HG03571 (cell line): ENCODE data around the gene RPL10.

Experiments used
- ATAC-seq: cut with Tn5 transposase; IDR thresholded peaks from one replicate; pipeline ENCODE4 v1.9.1; 2021; ENCODE audit not compliant: unreplicated experiment

Gene RPL10

DNA sequence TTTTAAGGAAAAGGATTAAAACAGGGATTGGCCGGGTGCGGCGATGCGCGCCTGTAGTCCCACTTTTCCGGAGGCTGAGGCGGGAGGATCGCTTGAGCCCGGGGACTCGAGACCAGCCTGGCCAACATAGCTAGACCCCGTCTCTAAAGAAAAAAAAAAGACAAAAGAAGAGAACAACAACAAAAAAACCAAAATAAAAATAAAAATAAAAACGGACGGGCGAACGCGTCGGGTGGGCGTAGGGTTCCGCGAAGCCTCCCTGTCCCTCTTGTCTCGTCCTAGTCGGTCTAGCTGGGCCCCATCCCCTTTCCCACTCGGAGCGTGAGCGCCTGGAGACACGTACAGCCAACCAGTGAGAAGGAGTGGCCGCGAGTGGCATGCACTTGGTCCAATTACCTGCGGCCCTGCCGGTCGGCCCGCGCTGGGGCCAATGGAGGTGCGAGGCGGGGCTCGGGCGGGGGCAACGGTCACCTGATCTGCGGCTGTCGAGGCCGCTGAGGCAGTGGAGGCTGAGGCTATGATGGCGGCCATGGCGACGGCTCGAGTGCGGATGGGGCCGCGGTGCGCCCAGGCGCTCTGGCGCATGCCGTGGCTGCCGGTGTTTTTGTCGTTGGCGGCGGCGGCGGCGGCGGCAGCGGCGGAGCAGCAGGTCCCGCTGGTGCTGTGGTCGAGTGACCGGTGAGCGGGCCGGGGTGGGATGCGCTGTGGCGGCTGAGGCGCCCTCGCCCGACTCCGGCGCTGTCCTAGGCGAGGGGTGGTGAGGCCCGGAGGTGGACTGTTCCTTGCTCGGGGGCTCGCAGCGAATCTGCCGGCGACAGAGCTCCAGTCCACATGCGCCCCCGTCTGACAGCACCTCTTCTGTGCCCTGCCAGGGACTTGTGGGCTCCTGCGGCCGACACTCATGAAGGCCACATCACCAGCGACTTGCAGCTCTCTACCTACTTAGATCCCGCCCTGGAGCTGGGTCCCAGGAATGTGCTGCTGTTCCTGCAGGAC, 30.3 kb downstream of the RPL10 start, which contains the start of gene ATP6AP1:
Gene ATP6AP1, plus strand, starts transcription at position 502 of the 996 bp plus-strand sequence. Its CDS starts 16 bp downstream, at position 518.
- ATAC-seq: peak; percentile 96

DNA sequence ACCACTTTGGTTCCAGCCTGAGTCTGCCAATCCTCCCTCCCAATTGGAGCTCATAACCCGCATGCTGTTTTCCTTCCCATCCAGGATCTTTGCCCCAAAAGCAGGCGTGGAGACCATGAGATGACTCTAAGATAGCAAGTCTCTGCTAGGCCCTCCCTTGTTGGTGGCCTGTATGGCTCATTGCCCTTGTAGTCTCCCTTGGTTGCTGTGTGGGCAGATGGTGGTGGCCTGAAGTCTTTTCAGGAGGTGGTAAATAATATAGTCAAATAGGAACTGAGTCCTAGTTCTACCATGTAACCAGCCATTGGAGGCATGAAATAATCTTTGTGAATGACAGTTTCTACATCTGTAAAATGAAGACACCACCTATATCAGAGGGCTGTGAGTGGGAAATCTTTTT, 31.5 kb downstream of the RPL10 start:
- no peak for ATAC-seq

DNA sequence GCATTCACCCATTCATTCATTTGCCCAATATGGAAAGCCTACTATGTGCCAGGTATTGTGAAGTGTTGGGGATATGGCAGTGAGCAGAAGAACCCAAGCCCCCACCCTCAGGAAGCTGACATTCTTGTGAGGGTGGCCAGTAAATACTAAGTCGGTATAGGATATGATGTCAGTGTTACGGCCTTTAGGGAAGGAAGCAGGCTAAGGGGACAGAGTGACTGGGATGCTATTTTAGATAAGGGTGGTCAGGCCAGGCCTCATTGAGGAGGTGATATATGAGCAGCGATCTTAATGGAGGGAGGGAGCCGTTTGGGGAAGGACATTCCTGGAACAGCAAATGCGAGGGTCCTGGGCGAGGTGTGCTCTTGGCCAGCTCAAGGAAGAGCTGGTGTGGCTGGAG, 32.3 kb downstream of the RPL10 start:
- ATAC-seq: no peak

DNA sequence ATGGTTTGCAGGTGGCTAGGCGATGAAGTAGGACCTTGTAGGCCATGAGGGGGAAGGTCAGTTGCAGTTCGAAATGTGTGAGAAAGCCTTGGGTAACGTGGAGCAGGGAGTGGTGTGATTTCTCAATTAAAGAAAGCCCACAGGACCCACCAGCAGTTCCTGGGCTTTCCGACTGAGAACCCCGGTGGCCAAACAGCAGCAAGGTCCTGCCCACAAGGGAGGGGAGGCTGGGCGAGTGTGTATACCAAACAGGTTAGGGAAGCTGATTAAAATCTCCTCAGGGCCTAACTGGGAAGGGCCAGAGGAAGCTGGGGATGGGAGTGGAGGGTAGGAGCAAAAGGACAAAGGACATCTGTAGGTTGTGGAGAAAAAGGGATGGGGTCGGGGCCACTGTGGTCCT, 32.7 kb downstream of the RPL10 start:
- ATAC-seq: no peak

DNA sequence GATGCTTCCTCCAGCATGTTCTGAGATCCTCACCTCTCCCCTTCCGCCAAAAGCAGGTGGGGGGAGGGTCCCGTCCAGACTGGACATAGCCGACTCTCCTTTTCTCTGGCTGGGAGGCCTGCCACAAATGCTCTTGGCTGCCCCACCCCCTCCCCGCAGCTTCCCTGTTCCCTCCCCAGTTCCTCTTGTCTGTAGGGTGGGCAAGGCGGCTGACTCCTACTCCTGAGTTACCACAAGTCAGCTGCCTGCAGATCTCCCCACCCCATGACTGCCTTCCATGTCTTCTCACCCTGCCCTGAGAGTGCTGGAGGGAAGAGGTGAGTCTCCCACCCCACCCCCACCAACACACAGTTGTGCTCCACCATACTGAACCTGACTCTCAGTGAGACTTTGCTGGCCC, 33.2 kb downstream of the RPL10 start:
- ATAC-seq: no peak

DNA sequence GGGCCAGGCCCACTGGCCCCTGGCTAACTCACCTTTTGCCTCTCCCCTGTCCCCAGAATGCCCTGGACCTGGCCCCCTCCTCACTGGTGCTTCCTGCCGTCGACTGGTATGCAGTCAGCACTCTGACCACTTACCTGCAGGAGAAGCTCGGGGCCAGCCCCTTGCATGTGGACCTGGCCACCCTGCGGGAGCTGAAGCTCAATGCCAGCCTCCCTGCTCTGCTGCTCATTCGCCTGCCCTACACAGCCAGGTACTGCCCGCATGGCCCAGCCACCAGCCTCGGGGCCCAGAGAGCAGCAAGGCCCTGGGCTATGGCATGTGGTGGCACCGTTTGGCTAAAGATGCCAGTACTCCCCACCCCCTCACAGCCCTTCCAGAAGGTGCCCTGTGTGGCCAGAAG, 34.0 kb downstream of the RPL10 start:
- ATAC-seq: no peak

DNA sequence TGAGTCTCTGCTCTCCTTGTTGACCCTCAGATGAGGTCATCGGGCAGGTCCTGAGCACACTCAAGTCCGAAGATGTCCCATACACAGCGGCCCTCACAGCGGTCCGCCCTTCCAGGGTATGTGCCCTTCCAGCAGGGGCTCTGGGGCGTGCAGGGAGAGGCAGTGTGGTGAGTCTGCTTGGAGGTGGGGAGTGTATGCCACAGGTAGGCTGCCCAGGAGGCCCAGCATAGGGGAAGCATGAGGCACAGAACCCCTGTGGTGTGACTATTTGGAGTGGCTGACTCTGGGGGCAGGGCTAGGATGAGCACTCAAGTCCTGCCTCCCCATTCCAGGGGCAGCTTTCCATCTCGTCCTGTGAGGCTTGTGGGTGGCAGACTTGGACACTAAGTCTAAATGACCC, 35.4 kb downstream of the RPL10 start:
- ATAC-seq: no peak

DNA sequence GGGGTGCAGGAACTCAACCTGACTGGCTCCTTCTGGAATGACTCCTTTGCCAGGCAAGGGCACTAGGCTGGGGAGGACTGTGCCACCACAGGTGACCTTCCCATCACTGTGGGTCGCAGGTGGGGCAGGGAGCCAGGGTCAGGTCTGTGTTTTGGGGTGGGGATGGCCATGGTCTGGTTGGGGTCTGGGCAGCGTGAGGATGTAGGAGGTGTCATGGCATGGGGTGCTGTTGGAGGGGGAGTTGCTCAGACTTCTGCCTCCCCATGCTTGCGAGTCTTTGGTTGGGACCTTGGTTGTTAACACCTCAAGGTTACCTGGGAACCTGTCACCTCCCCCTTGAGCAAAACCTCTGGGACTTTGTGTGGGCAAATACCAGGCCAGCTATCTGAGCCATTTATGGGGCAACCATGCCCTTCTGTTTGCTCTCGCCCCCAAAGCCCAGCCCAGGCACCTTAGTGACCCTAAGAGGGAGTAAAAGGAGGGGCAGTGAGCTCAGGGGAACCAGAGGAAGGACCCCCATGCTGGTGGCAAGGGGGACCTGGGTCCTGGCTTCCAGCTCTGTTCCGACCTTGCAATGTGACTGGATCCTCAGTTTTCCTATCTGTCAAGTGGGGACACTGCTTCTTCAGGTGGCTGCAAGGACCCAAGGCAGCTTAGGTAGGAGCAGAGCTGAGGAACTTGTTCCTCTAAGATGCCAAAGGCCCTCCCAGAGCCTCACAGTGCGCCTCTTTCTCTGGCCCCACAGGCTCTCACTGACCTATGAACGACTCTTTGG, 36.4 kb downstream of the RPL10 start:
- ATAC-seq: no peak

DNA sequence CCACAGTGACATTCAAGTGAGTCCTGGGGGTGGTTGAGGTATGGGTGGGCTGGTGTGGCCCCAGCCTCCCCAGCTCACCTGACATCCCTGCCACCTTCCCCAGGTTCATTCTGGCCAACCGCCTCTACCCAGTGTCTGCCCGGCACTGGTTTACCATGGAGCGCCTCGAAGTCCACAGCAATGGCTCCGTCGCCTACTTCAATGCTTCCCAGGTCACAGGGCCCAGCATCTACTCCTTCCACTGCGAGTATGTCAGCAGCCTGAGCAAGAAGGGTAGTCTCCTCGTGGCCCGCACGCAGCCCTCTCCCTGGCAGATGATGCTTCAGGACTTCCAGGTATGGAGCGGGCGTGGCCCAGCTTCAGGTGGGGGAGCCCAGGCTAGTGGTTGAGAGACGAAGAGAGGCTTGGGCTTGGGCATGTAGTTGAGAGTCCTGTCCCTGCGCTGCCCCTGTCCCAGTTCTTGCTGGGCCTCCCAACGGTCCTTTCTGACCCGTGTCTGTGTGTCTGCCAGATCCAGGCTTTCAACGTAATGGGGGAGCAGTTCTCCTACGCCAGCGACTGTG, 37.1 kb downstream of the RPL10 start:
- ATAC-seq: no peak

DNA sequence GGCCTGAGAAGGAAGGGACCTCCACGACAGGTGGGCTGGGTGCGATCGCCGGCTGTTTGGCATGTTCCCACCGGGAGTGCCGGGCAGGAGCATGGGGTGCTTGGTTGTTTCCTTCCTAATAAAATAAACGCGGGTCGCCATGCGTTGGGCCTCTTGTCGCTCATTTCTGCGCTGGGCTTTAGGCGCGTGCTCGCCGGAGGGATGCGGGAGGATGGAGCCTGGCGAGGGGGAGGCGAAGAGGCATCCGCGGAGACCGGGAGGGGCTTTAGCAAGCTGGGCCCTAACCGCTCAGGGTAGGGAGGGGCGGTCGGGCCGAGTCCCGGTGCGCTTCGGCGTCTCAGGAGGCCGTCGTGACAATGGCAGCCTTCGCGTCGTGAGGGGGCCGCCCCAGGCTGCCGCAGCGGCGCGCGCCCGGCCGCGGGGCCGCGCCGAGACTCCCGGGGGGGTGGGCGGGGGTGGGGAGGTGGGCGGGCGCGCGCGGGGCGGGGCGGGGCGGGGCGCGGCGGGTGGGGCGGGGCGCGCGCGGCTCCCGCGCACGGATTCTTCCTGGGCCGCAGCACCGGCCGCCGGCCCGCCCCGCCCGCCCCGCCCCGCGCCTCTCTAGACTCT, 38.3 kb downstream of the RPL10 start:
- ATAC-seq: no peak

DNA sequence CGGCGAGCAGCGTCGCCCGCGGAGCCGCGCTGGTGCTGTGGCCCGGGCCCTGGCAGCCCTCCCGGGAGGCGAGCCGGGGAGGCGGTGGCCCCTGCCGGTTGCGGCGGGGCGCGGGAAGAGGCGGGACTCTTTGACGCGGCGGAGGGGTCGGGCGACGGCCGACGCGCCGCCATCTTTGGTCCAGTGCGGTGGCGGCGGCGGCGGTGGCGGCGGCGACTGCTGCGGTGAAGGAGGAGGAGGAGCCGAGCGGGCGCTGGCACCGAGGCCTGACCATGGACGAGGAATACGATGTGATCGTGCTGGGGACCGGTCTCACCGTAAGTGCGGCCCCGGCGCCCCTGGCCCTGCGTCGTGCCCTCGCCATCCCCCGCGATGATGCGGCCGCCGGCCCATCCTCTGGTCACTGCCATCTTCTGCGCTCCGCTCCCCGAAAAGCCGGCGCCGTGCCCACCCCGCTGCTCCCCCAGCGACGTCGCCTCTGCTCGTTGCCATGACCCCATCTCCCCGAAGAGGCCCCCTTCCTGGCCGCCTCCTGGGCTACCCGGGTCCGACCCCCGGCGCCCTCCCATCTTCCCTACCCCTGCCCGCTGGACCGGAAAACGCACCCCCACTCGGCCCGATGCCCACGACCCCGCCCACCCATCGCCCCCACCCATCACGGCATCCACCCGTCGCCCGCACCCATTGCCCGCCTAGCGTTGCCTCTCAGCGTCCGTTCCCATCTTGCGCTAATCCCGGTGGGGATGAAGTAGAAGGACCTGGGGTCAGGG, 39.0 kb downstream of the RPL10 start, which contains the start of gene GDI1:
Gene GDI1, plus strand, starts transcription at position 172 of the 770 bp plus-strand sequence. Its CDS starts 101 bp downstream, at position 273.
- no peak for ATAC-seq

DNA sequence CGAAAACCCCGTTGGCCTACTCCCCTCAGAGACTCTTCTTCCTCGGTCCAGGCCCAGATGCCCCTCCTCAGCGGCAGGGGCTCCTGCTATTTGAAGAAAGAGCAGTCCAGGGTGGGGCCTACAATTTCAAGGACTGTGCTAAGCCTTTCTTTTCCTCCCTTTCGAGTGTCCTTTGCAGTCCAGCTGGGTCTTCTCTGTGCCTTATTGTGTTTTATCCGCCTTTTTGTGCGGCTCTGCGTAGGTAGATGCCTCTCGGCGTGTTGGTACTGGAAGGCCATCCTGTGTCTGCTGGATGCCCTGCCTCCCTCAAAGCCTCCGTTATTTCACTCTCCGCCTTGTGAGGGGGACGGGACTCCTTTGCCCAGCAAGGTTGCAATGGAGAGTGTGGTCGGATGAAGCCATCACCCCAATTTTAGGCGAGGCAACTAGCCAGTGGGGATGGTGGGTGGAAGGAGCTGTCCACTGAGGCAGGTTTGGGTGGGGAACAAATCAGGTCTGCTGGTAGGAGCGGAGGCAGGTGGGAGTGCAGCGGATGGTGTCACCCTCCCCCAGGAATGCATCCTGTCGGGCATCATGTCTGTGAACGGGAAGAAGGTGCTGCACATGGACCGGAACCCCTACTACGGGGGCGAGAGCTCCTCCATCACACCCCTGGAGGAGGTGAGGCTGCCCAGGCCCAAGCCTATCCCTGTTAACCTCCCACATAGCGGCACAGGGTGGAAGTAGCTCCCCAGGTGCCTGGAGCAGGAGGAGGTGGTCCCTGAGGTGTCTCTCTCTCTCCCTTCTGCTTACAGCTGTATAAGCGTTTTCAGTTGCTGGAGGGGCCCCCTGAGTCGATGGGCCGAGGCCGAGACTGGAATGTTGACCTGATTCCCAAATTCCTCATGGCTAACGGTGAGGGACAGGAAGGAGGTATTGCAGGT, 40.1 kb downstream of the RPL10 start:
- ATAC-seq: no peak

DNA sequence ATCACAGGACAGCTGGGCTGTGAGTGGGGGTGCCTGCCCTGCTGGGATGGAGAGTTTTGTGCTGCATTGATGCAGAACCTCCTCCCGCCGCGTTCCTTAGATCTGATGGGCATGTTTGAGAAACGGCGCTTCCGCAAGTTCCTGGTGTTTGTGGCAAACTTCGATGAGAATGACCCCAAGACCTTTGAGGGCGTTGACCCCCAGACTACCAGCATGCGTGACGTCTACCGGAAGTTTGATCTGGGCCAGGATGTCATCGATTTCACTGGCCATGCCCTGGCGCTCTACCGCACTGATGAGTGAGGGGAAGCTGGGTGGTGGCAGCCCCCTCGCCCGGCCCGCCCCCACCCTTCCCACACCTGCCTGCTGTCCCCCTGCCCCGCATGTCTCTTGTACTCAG, 41.7 kb downstream of the RPL10 start:
- no peak for ATAC-seq

DNA sequence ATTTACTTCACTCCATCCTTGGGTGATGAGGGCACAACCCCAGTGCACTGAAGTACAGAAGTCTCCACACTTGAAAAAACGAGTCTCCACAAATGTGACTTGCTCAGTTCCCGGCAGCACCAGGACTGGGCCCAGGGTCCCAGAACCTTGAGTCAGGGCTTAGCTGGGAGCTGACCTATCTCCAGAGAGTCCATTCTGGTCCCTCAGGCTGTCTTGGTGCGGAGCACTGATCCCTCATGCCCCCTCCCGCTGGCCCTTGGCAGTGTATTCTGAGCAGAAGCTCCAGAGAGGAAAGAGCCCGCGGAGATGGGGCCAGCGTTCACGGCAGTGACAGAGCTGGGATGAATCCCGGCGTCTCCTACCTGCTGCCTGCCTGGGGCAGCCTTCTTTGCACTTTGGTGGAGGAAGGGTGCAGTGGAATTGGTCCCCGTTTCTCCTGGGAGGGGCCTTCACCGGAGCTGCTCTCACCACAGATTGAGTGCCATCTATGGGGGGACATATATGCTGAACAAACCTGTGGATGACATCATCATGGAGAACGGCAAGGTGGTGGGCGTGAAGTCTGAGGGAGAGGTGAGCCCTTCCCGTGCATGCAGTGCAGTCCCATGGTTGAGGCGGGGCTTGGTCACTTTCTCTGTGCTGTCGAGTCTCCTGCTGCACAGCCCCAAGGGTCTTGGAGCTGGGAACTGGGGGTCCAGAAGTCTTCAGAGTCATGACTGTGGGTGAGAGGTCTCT, 42.6 kb downstream of the RPL10 start:
- no peak for ATAC-seq

DNA sequence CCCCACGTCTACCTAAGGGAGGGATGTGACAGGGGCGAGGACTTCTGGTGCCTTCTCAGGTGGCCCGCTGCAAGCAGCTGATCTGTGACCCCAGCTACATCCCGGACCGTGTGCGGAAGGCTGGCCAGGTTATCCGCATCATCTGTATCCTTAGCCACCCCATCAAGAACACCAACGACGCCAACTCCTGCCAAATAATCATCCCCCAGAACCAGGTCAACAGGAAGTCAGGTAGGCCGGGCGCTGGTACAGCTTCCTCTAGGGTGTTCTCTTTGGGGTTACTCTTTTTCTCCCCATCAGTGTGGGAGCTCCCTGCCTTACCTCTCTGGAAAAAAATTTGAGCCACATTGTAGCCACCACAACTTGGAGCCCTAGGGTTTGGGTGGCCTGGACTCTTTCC, 43.4 kb downstream of the RPL10 start:
- no peak for ATAC-seq

DNA sequence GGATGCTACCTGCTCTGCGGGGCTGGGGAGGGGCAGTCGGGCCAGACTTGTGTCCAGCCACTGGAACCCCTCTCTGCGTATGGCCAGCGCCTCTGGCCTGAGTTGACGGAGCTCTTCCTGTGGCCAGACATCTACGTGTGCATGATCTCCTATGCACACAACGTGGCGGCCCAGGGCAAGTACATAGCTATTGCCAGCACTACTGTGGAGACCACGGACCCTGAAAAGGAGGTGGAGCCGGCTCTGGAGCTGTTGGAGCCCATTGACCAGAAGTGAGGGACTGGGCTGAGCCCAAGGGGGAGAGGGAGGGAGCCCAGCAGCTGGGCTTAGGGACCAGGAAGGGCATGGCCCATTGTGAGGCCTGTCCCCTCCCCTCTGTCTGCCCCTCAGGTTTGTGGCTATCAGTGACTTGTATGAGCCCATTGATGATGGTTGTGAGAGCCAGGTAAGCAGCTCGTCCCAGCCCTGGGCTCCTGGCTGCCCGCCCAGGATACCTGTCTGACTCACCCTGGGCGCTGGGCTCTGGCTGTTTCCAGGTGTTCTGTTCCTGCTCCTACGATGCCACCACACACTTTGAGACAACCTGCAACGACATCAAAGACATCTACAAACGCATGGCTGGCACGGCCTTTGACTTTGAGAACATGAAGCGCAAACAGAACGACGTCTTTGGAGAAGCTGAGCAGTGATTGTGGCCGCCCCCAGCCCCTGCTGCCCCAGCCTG, 44.0 kb downstream of the RPL10 start:
- ATAC-seq: no peak

DNA sequence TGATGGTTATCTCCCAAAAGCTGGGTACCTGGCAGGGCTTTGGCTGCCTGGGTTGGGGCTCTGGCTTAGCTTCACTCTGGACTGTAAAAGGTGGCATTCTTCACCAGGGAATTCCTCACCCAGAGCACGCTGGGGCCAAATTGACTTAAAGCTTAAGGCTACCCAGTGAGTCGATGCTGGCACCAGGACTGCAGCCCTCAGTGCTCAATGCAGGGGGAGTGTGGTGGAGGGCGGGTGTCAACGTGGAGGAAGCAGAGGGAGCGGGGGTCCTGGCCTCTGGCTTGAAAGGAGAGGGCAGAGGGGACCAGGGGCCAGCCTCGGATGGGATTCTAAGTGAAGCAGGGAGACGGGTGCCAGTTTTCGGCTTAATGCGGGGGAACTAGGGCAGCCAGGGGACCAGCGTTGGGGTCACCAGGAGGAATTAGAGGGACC, 45.3 kb downstream of the RPL10 start:
- no peak for ATAC-seq
